ENCODE data around the gene FSHR. TPM values are rescaled to one million over a fixed set of nuclear protein-coding genes. Genes with fewer than 3 reads are reported as not detected.

Gene FSHR
- total and polyA plus RNA-seq, 2 donors = not detected

- WGBS = 94% methylated on average over 2 of the region's 2 CpGs
- no peak for DNase-seq (ENCODE audit: low read depth in 6 of 9, low spot score in 9 of 9)
- no peak overlapping the region for H3K4me3 ChIP-seq (ENCODE audit: low read length in 2 of 2)
- H3K36me3 ChIP-seq (ENCODE audit: control insufficient read depth in 2 of 2, insufficient read depth in 2 of 2, low read length in 1 of 2) = no peaks in the 10 kb centered on the region
- H3K9me3 ChIP-seq (ENCODE audit: control insufficient read depth in 2 of 2, insufficient read depth in 1 of 2, low read length in 1 of 2) = no peaks in the 10 kb centered on the region
- H3K4me1 ChIP-seq (ENCODE audit: control insufficient read depth in 2 of 2, insufficient read depth in 2 of 2, low read length in 2 of 2) = no peaks in the 10 kb centered on the region
- H3K27me3 ChIP-seq (ENCODE audit: control insufficient read depth in 2 of 2, insufficient read depth in 1 of 2, low read length in 1 of 2) = no peaks in the 10 kb centered on the region
- H3K27ac ChIP-seq (ENCODE audit: low read depth in 1 of 2, low read length in 1 of 2) = no peak overlapping the region
Measured at GRCh38 chr2:48993576-48993975, 160.7 kb downstream of the FSHR start.

- Histone ChIP-seq H3K9me3 (ENCODE audit: control insufficient read depth in 2 of 2, insufficient read depth in 1 of 2, low read length in 1 of 2) (no peaks in the 10 kb centered on the region), H3K4me3 (ENCODE audit: low read length in 2 of 2) (no peak overlapping the region), H3K4me1 (ENCODE audit: control insufficient read depth in 2 of 2, insufficient read depth in 2 of 2, low read length in 2 of 2) (no peaks in the 10 kb centered on the region), H3K27me3 (ENCODE audit: control insufficient read depth in 2 of 2, insufficient read depth in 1 of 2, low read length in 1 of 2) (no peaks in the 10 kb centered on the region), H3K27ac (ENCODE audit: low read depth in 1 of 2, low read length in 1 of 2) (no peak overlapping the region), H3K36me3 (ENCODE audit: control insufficient read depth in 2 of 2, insufficient read depth in 2 of 2, low read length in 1 of 2) (no peaks in the 10 kb centered on the region)
- WGBS = 78% methylated on average over 3 of the region's 3 CpGs
- DNase-seq (ENCODE audit: low read depth in 6 of 9, low spot score in 9 of 9) = no peak
Measured at GRCh38 chr2:48991415-48992131, 162.7 kb downstream of the FSHR start.

- Histone ChIP-seq H3K9me3 (ENCODE audit: control insufficient read depth in 2 of 2, insufficient read depth in 1 of 2, low read length in 1 of 2) (no peaks in the 10 kb centered on the region), H3K27me3 (ENCODE audit: control insufficient read depth in 2 of 2, insufficient read depth in 1 of 2, low read length in 1 of 2) (no peaks in the 10 kb centered on the region), H3K27ac (ENCODE audit: low read depth in 1 of 2, low read length in 1 of 2) (no peak overlapping the region), H3K4me3 (ENCODE audit: low read length in 2 of 2) (no peak overlapping the region), H3K36me3 (ENCODE audit: control insufficient read depth in 2 of 2, insufficient read depth in 2 of 2, low read length in 1 of 2) (no peaks in the 10 kb centered on the region), H3K4me1 (ENCODE audit: control insufficient read depth in 2 of 2, insufficient read depth in 2 of 2, low read length in 2 of 2) (no peaks in the 10 kb centered on the region)
- 63% methylated on average over 5 of the region's 5 CpGs for WGBS
- DNase-seq (ENCODE audit: low read depth in 6 of 9, low spot score in 9 of 9) = no peak
Measured at GRCh38 chr2:48984922-48985321, 169.4 kb downstream of the FSHR start.

DNA sequence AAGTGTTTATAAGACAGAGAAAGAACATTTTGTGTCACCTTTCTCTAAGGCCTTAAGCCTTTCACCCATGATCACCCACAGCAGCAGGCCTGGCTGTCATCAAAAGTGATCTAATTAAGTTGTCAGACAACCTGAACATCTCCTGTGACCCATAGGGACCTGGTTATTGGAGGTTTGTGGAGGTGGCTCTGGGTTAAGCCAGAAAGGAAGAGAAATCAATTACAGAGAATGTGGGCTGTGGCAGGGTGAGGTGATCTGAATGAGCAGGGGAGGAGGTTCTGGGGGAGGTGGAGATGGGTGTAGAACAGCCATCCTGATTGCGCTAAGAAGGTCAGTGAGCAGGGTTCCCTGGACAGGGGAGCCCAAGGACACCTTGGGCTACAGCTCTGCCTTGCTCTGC lies 170.8 kb downstream of the FSHR start:
- no peaks in the 10 kb centered on the region for H3K27me3 ChIP-seq (ENCODE audit: control insufficient read depth in 2 of 2, insufficient read depth in 1 of 2, low read length in 1 of 2)
- H3K9me3 ChIP-seq (ENCODE audit: control insufficient read depth in 2 of 2, insufficient read depth in 1 of 2, low read length in 1 of 2) = no peaks in the 10 kb centered on the region
- DNase-seq (ENCODE audit: low read depth in 6 of 9, low spot score in 9 of 9) = no peak
- no peaks in the 10 kb centered on the region for H3K36me3 ChIP-seq (ENCODE audit: control insufficient read depth in 2 of 2, insufficient read depth in 2 of 2, low read length in 1 of 2)
- H3K4me1 ChIP-seq (ENCODE audit: control insufficient read depth in 2 of 2, insufficient read depth in 2 of 2, low read length in 2 of 2) = no peaks in the 10 kb centered on the region
- WGBS = 95% methylated on average over 1 of the region's 1 CpG
- no peak overlapping the region for H3K4me3 ChIP-seq (ENCODE audit: low read length in 2 of 2)
- no peak overlapping the region for H3K27ac ChIP-seq (ENCODE audit: low read depth in 1 of 2, low read length in 1 of 2)

- H3K9me3 ChIP-seq (ENCODE audit: control insufficient read depth in 2 of 2, insufficient read depth in 1 of 2, low read length in 1 of 2) = no peaks in the 10 kb centered on the region
- WGBS = 88% methylated on average over 4 of the region's 4 CpGs
- no peaks in the 10 kb centered on the region for H3K36me3 ChIP-seq (ENCODE audit: control insufficient read depth in 2 of 2, insufficient read depth in 2 of 2, low read length in 1 of 2)
- no peak overlapping the region for H3K27ac ChIP-seq (ENCODE audit: low read depth in 1 of 2, low read length in 1 of 2)
- no peak overlapping the region for H3K4me3 ChIP-seq (ENCODE audit: low read length in 2 of 2)
- H3K4me1 ChIP-seq (ENCODE audit: control insufficient read depth in 2 of 2, insufficient read depth in 2 of 2, low read length in 2 of 2) = no peaks in the 10 kb centered on the region
- H3K27me3 ChIP-seq (ENCODE audit: control insufficient read depth in 2 of 2, insufficient read depth in 1 of 2, low read length in 1 of 2) = no peaks in the 10 kb centered on the region
- DNase-seq (ENCODE audit: low read depth in 6 of 9, low spot score in 9 of 9) = no peak
Measured at GRCh38 chr2:48982887-48983435, 171.4 kb downstream of the FSHR start.

DNA sequence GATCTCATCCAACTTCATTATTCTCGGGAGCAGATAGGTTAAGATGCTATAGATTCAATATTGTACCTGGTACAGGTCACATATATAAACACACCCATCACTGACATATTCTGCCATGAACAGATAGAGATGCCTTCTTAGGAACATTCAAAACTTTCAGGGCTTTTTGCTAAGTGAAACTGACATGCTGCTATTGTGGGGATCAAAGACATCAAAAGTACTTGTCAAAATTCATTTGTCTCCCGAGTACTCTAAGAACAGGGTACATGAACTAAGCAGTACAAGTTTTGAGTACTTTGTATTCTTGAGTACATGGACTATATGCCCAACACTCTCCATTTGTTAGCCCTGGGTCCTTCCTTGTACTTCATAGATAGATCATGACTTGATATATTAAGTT lies 173.5 kb downstream of the FSHR start:
- Histone ChIP-seq H3K9me3 (ENCODE audit: control insufficient read depth in 2 of 2, insufficient read depth in 1 of 2, low read length in 1 of 2) (no peaks in the 10 kb centered on the region), H3K27me3 (ENCODE audit: control insufficient read depth in 2 of 2, insufficient read depth in 1 of 2, low read length in 1 of 2) (no peaks in the 10 kb centered on the region), H3K4me3 (ENCODE audit: low read length in 2 of 2) (no peak overlapping the region), H3K4me1 (ENCODE audit: control insufficient read depth in 2 of 2, insufficient read depth in 2 of 2, low read length in 2 of 2) (no peaks in the 10 kb centered on the region), H3K36me3 (ENCODE audit: control insufficient read depth in 2 of 2, insufficient read depth in 2 of 2, low read length in 1 of 2) (no peaks in the 10 kb centered on the region), H3K27ac (ENCODE audit: low read depth in 1 of 2, low read length in 1 of 2) (no peak overlapping the region)
- 95% methylated on average over 2 of the region's 2 CpGs for WGBS
- DNase-seq (ENCODE audit: low read depth in 6 of 9, low spot score in 9 of 9) = no peak

DNA sequence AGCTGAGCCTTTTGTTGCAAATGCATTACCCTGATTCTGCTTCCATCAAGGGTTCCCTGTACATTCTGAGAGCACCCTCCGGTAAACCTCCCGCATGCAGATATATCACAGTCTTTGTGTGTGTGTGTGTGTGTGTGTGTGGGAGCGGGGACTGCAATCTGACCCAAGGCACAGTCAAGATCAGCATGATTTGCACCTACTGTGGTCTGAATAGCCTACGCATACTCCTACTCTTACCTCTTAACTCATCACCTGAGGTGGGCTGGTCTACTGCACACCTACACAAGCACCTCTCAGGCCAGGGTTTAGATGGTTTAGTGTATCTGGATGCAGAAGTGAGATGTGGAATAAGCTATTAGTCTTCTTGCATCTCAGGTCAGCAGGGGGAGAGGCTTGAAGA lies 174.6 kb downstream of the FSHR start:
- no peaks in the 10 kb centered on the region for H3K36me3 ChIP-seq (ENCODE audit: control insufficient read depth in 2 of 2, insufficient read depth in 2 of 2, low read length in 1 of 2)
- no peak for DNase-seq (ENCODE audit: low read depth in 6 of 9, low spot score in 9 of 9)
- no peaks in the 10 kb centered on the region for H3K27me3 ChIP-seq (ENCODE audit: control insufficient read depth in 2 of 2, insufficient read depth in 1 of 2, low read length in 1 of 2)
- 98% methylated on average over 4 of the region's 4 CpGs for WGBS
- H3K27ac ChIP-seq (ENCODE audit: low read depth in 1 of 2, low read length in 1 of 2) = no peak overlapping the region
- no peaks in the 10 kb centered on the region for H3K9me3 ChIP-seq (ENCODE audit: control insufficient read depth in 2 of 2, insufficient read depth in 1 of 2, low read length in 1 of 2)
- H3K4me3 ChIP-seq (ENCODE audit: low read length in 2 of 2) = no peak overlapping the region
- H3K4me1 ChIP-seq (ENCODE audit: control insufficient read depth in 2 of 2, insufficient read depth in 2 of 2, low read length in 2 of 2) = no peaks in the 10 kb centered on the region

GRCh38 chr2:48978131-48978530 lies 176.2 kb downstream of the FSHR start:
- Histone ChIP-seq H3K9me3 (ENCODE audit: control insufficient read depth in 2 of 2, insufficient read depth in 1 of 2, low read length in 1 of 2) (no peaks in the 10 kb centered on the region), H3K4me1 (ENCODE audit: control insufficient read depth in 2 of 2, insufficient read depth in 2 of 2, low read length in 2 of 2) (no peaks in the 10 kb centered on the region), H3K36me3 (ENCODE audit: control insufficient read depth in 2 of 2, insufficient read depth in 2 of 2, low read length in 1 of 2) (no peaks in the 10 kb centered on the region), H3K27ac (ENCODE audit: low read depth in 1 of 2, low read length in 1 of 2) (no peak overlapping the region), H3K4me3 (ENCODE audit: low read length in 2 of 2) (no peak overlapping the region), H3K27me3 (ENCODE audit: control insufficient read depth in 2 of 2, insufficient read depth in 1 of 2, low read length in 1 of 2) (no peaks in the 10 kb centered on the region)
- DNase-seq (ENCODE audit: low read depth in 6 of 9, low spot score in 9 of 9) = no peak

GRCh38 chr2:48971801-48972200 lies 182.5 kb downstream of the FSHR start:
- Histone ChIP-seq H3K36me3 (ENCODE audit: control insufficient read depth in 2 of 2, insufficient read depth in 2 of 2, low read length in 1 of 2) (no peaks in the 10 kb centered on the region), H3K27me3 (ENCODE audit: control insufficient read depth in 2 of 2, insufficient read depth in 1 of 2, low read length in 1 of 2) (no peaks in the 10 kb centered on the region), H3K27ac (ENCODE audit: low read depth in 1 of 2, low read length in 1 of 2) (no peak overlapping the region), H3K4me1 (ENCODE audit: control insufficient read depth in 2 of 2, insufficient read depth in 2 of 2, low read length in 2 of 2) (no peaks in the 10 kb centered on the region), H3K4me3 (ENCODE audit: low read length in 2 of 2) (no peak overlapping the region), H3K9me3 (ENCODE audit: control insufficient read depth in 2 of 2, insufficient read depth in 1 of 2, low read length in 1 of 2) (no peaks in the 10 kb centered on the region)
- WGBS = 98% methylated on average over 2 of the region's 2 CpGs
- no peak for DNase-seq (ENCODE audit: low read depth in 6 of 9, low spot score in 9 of 9)
